Measurements from ENCODE around the gene TRPV6. TPM values are rescaled to one million over a fixed set of nuclear protein-coding genes. Genes with fewer than 3 reads are reported as not detected.

TRPV6 gene
- total RNA-seq, 1 experiment from 2014 or later, result not detected

GRCh38 chr7:142894112-142894984, 8.8 kb upstream of the TRPV6 start:
- H3K36me3 ChIP-seq, result no peaks in the 10 kb centered on the region
- H3K4me3 ChIP-seq, result no peak overlapping the region
- H3K27me3 ChIP-seq, result no peaks in the 10 kb centered on the region
- DNase-seq, result no peak
- no peaks in the 10 kb centered on the region for H3K9me3 ChIP-seq

- H3K4me3 ChIP-seq, result no peak overlapping the region
- no peak for DNase-seq
- no peaks in the 10 kb centered on the region for H3K36me3 ChIP-seq
- H3K27me3 ChIP-seq, result no peaks in the 10 kb centered on the region
- H3K9me3 ChIP-seq, result no peaks in the 10 kb centered on the region
These were observed 7.4 kb upstream of the TRPV6 start for GRCh38 chr7:142892951-142893350.

- no peak for DNase-seq
- H3K36me3 ChIP-seq, result no peaks in the 10 kb centered on the region
- H3K4me3 ChIP-seq, result no peak overlapping the region
These were observed 6.0 kb upstream of the TRPV6 start for GRCh38 chr7:142891490-142892082.

GRCh38 chr7:142890874-142891485, 5.4 kb upstream of the TRPV6 start:
- Histone ChIP-seq H3K4me3 (no peak overlapping the region), H3K27me3 (no peaks in the 10 kb centered on the region), H3K9me3 (no peaks in the 10 kb centered on the region), H3K36me3 (no peaks in the 10 kb centered on the region)
- DNase-seq, result no peak

More at GRCh38 chr7:142891490-142892082, 6.0 kb upstream of the TRPV6 start:
- Histone ChIP-seq H3K9me3 (no peaks in the 10 kb centered on the region), H3K27me3 (no peaks in the 10 kb centered on the region)

GRCh38 chr7:142889816-142890215, 4.3 kb upstream of the TRPV6 start:
- DNase-seq, result peak; percentile 14
- H3K36me3 ChIP-seq, result no peaks in the 10 kb centered on the region
- H3K9me3 ChIP-seq, result no peaks in the 10 kb centered on the region
- H3K4me3 ChIP-seq, result no peak overlapping the region
- no peaks in the 10 kb centered on the region for H3K27me3 ChIP-seq

- Histone ChIP-seq H3K27me3 (no peaks in the 10 kb centered on the region), H3K9me3 (no peaks in the 10 kb centered on the region), H3K4me3 (no peak overlapping the region), H3K36me3 (no peaks in the 10 kb centered on the region)
- DNase-seq, result no peak
These were observed 1.9 kb upstream of the TRPV6 start for GRCh38 chr7:142887282-142888015.

GRCh38 chr7:142886866-142887265, 1.3 kb upstream of the TRPV6 start:
- H3K9me3 ChIP-seq, result no peaks in the 10 kb centered on the region
- no peak for DNase-seq

GRCh38 chr7:142884286-142884640, 1.3 kb downstream of the TRPV6 start:
- Histone ChIP-seq H3K36me3 (no peaks in the 10 kb centered on the region), H3K27me3 (no peaks in the 10 kb centered on the region), H3K4me3 (no peak overlapping the region), H3K9me3 (no peaks in the 10 kb centered on the region)
- DNase-seq, result no peak

More at GRCh38 chr7:142886866-142887265, 1.3 kb upstream of the TRPV6 start:
- Histone ChIP-seq H3K27me3 (no peaks in the 10 kb centered on the region), H3K4me3 (no peak overlapping the region), H3K36me3 (no peaks in the 10 kb centered on the region)

GRCh38 chr7:142883571-142884285, 1.8 kb downstream of the TRPV6 start:
- no peaks in the 10 kb centered on the region for H3K36me3 ChIP-seq
- no peak overlapping the region for H3K4me3 ChIP-seq
- DNase-seq, result no peak
- H3K9me3 ChIP-seq, result no peaks in the 10 kb centered on the region
- H3K27me3 ChIP-seq, result no peaks in the 10 kb centered on the region

- no peaks in the 10 kb centered on the region for H3K27me3 ChIP-seq
These were observed 2.4 kb downstream of the TRPV6 start for GRCh38 chr7:142883145-142883544.

GRCh38 chr7:142882338-142882678, 3.2 kb downstream of the TRPV6 start:
- H3K27me3 ChIP-seq, result no peaks in the 10 kb centered on the region
- H3K36me3 ChIP-seq, result no peaks in the 10 kb centered on the region
- no peak for DNase-seq
- H3K4me3 ChIP-seq, result no peak overlapping the region
- H3K9me3 ChIP-seq, result no peaks in the 10 kb centered on the region

More at GRCh38 chr7:142883145-142883544, 2.4 kb downstream of the TRPV6 start:
- no peaks in the 10 kb centered on the region for H3K36me3 ChIP-seq
- no peaks in the 10 kb centered on the region for H3K9me3 ChIP-seq
- H3K4me3 ChIP-seq, result no peak overlapping the region
- no peak for DNase-seq

GRCh38 chr7:142881586-142882337, 3.8 kb downstream of the TRPV6 start:
- no peaks in the 10 kb centered on the region for H3K27me3 ChIP-seq
- no peak for DNase-seq

GRCh38 chr7:142880876-142881505, 4.6 kb downstream of the TRPV6 start:
- Histone ChIP-seq H3K9me3 (no peaks in the 10 kb centered on the region), H3K4me3 (no peak overlapping the region), H3K27me3 (no peaks in the 10 kb centered on the region)

More at GRCh38 chr7:142881586-142882337, 3.8 kb downstream of the TRPV6 start:
- Histone ChIP-seq H3K9me3 (no peaks in the 10 kb centered on the region), H3K36me3 (no peaks in the 10 kb centered on the region), H3K4me3 (no peak overlapping the region)

GRCh38 chr7:142879060-142879459, 6.5 kb downstream of the TRPV6 start:
- Histone ChIP-seq H3K27me3 (no peaks in the 10 kb centered on the region), H3K9me3 (no peaks in the 10 kb centered on the region), H3K36me3 (no peaks in the 10 kb centered on the region), H3K4me3 (no peak overlapping the region)
- DNase-seq, result no peak

More at GRCh38 chr7:142880876-142881505, 4.6 kb downstream of the TRPV6 start:
- DNase-seq, result no peak
- H3K36me3 ChIP-seq, result no peaks in the 10 kb centered on the region

- Histone ChIP-seq H3K9me3 (no peaks in the 10 kb centered on the region), H3K36me3 (no peaks in the 10 kb centered on the region), H3K27me3 (no peaks in the 10 kb centered on the region), H3K4me3 (no peak overlapping the region)
- DNase-seq, result no peak
These were observed 7.2 kb downstream of the TRPV6 start for GRCh38 chr7:142878315-142878714.
